HG02571 (cell line): ENCODE results near the gene OR9K2.
"Not testable (repeated sequence)": the region's sequence is repeated elsewhere in the genome, so short reads cannot be mapped to it uniquely, and the experiment has no call there.

Experiments
- ATAC-seq: cut with Tn5 transposase; IDR thresholded peaks from one replicate; pipeline ENCODE4 v1.9.1; 2021; ENCODE audit warnings: mild to moderate bottlenecking, moderate library complexity; ENCODE audit not compliant: unreplicated experiment

OR9K2 gene

DNA sequence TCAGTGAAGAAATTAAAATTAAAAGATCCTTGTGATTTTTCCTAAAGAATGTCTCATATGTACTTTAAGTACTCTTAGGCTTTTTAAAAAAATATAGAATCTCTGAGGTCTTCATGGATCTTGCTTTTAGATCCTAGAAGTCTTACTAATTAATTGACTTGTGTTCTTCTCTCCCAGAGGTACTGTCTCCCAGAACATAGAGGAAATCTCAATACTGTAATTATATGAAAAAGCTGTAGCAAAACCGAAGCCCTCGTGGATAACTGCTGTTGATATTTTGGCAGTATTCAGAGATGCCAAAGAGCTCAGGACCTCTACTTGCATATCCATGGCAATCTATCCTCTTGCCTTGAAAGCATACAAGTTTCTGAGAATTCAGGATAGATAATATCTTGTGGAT is at the start of gene OR9K2:
Gene OR9K2, plus strand, starts transcription at position 301 of the 400 bp plus-strand sequence. CDS start 3,429 bp downstream, outside the sequence.
- ATAC-seq = no peak

- ATAC-seq = no peak
Measured at GRCh38 chr12:55092579-55092978, 33.6 kb upstream of the OR9K2 start.

GRCh38 chr12:55112378-55112875 is 13.8 kb upstream of the OR9K2 start:
- no peak for ATAC-seq

GRCh38 chr12:55116152-55116551 is 10.1 kb upstream of the OR9K2 start:
- ATAC-seq = no peak

DNA sequence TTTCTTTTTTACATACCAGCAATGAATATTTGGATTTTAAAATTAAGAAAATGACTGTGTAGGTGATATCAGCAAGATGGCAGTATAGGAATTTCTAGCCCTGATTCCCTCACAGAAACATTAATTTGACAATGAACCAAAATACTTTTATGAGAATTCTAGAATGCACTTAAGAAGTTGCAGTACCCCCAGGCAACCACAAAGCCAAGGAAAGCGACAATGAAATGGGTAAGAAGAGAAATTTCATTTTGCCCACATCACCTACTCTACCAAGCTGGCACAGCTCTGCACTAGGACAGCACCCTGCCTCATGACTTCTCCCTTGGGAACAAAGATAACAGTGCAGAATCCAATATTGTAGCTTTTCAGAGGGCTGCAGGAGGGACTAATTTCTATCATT is 6.6 kb downstream of the OR9K2 start:
- ATAC-seq = no peak

GRCh38 chr12:55142669-55143565 is 16.7 kb downstream of the OR9K2 start:
- ATAC-seq = no peak

DNA sequence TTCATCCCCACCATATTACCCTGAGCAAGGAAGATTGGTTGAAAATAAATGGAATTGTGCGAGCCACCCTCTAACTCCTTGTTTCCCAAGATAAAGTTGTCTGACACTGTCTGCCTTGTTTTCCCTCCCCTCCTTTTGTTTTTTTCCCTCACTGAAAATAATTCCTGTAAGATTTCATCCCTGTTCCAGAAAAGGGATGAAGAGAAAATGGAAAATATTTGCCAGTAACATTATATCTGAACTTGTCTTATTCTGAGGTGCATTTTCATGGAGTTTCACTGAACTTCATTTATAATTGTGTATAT is 17.3 kb downstream of the OR9K2 start:
- ATAC-seq = no peak

GRCh38 chr12:55167010-55167640 is 40.9 kb downstream of the OR9K2 start:
- not testable (repeated sequence) for ATAC-seq

DNA sequence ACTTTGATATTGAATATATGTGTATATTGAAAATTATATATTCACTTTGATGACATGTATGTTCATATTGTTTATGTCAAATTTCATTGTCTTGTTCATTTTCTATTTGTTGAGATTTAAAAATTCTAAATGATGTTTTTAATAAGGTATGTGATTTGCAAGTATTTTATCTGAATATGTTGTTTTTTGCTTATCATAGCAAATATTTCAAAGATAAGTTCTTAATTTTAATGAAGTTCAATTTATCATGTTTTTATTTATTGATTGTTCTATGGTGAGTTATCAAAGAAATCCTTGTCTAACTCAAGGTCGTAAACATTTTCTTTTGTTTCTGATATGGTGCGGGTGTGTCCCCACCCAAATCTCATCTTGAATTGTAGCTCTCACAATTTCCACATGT is 45.2 kb downstream of the OR9K2 start:
- ATAC-seq = no peak

- not testable (repeated sequence) for ATAC-seq
Measured at GRCh38 chr12:55171846-55172245, 45.6 kb downstream of the OR9K2 start.

- ATAC-seq = no peak
Measured at GRCh38 chr12:55172686-55173085, 46.5 kb downstream of the OR9K2 start.

DNA sequence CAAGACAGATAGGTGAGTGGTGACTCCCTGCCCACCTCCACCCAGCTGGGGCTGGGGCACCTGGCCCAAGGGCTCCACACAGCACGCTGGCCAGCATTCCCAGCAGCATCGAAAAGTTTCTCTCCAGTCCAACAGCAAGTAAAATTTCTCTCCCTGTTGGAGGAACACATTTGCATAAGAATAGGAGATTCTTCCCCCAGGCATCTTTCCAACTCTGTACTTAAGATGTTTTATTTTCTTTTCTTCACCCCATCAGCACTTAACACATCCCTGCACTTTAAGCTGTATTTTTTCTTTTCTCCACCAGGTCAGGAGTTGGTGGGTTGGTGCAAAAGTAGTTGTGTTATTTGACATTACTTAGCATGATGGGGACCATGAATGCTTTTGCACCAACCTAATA is 47.2 kb downstream of the OR9K2 start:
- ATAC-seq = no peak
